HepG2 (cell line): ENCODE measurements around the gene POU2AF3. TPM values are rescaled to one million over a fixed set of nuclear protein-coding genes. Genes with fewer than 3 reads are reported as not detected.

Source experiments
- ATAC-seq: fragments of 200-7000 bp; cut with Tn5 transposase; 3 replicates; pipeline ENCODE4 v1.9.1; 2020; ENCODE audit warnings: mild to moderate bottlenecking, moderate library complexity
- BruUV-seq: library from RNA; stranded (reverse); fragments of 400-500 nt; replicated peaks from 2 replicates; lab custom pipeline; 2021; lab: Mats Ljungman, UMichigan
- CTCF ChIA-PET: fragments of 300-600 bp; formaldehyde crosslinking; extraction: SDS; loops from one replicate; lab custom pipeline; 2021; ENCODE audit warnings: low total read pairs, inconsistent platforms, low intra/inter-chr PET ratio; lab: Yijun Ruan, JAX
- POLR2A ChIA-PET: fragments of 350-600 bp; sonication (Branson Sonifier 250); formaldehyde crosslinking; loops from one replicate; lab custom pipeline; 2020; ENCODE audit warnings: antibody characterized with exemption, inconsistent platforms; lab: Yijun Ruan, JAX
- DNase-seq: peaks from one replicate; pipeline ENCODE4 v3.0.0-alpha.2; 2015; ENCODE audit warnings: low spot score
- FAIRE-seq: peaks from 3 replicates; lab custom pipeline; 2011; peaks lifted over from hg19 to GRCh38; lab: Jason Lieb, UNC
- H2AFZ ChIP-seq: one replicate; pipeline ENCODE4 v1.6.1; 2011; ENCODE audit warnings: low read length, inconsistent platforms
- H3K27ac ChIP-seq: fragments of 300-600 bp; 3 replicates; pipeline ENCODE4 v1.8.0; 2011; ENCODE audit warnings: mixed run types, mild to moderate bottlenecking, mixed read lengths, low read length, inconsistent platforms; ENCODE audit not compliant: insufficient read depth; ENCODE audit errors: extremely low read length
- H3K27me3 ChIP-seq, 2 experiments: fragments of 200-600 bp in 1 of 2; 2 replicates in 1 of 2; 3 replicates in 1 of 2; pipeline versions ENCODE4 v1.6.0 to v1.8.0; 2011; ENCODE audit warnings: low read length in 2 of 2, mild to moderate bottlenecking in 2 of 2, moderate library complexity in 2 of 2, inconsistent platforms in 1 of 2; ENCODE audit not compliant: insufficient read depth in 2 of 2, control insufficient read depth in 1 of 2
- H3K36me3 ChIP-seq, 2 experiments: fragments of 200-600 bp in 1 of 2; replicated peaks in 1 of 2; 2 replicates in 1 of 2; 3 replicates in 1 of 2; pipeline versions ENCODE4 v1.5.1 to v1.8.0; 2011; ENCODE audit warnings: low read length in 2 of 2, inconsistent platforms in 1 of 2; ENCODE audit not compliant: insufficient read depth in 2 of 2, control insufficient read depth in 1 of 2
- H3K4me1 ChIP-seq: 2 replicates; pipeline ENCODE4 v1.5.1; 2012; ENCODE audit warnings: low read length, inconsistent platforms; ENCODE audit not compliant: insufficient read depth
- H3K4me2 ChIP-seq: 2 replicates; pipeline ENCODE4 v1.6.0; 2011; ENCODE audit warnings: low read depth, low read length, inconsistent platforms
- H3K4me3 ChIP-seq, 3 experiments: fragments of 200-600 bp in 1 of 3; sonication (generic), shearing (Covaris generic) in 1 of 3; replicated peaks in 1 of 3; 2 replicates each; pipeline ENCODE4 v1.5.1; 2011 to 2016; ENCODE audit warnings: low read length in 3 of 3, inconsistent platforms in 2 of 3, low read depth in 2 of 3, mild to moderate bottlenecking in 2 of 3, control low read depth in 1 of 3, mixed read lengths in 1 of 3; ENCODE audit not compliant: insufficient read depth in 1 of 3
- H3K79me2 ChIP-seq: one replicate; pipeline ENCODE4 v1.6.1; 2011; ENCODE audit warnings: low read length, inconsistent platforms; ENCODE audit not compliant: insufficient read depth
- H3K9ac ChIP-seq: 2 replicates; pipeline ENCODE4 v1.6.0; 2011; ENCODE audit warnings: mild to moderate bottlenecking, low read depth, low read length, inconsistent platforms; ENCODE audit not compliant: insufficient read depth
- H3K9me3 ChIP-seq: 2 replicates; pipeline ENCODE4 v1.5.1; 2012; ENCODE audit warnings: mild to moderate bottlenecking, low read length
- H4K20me1 ChIP-seq: 2 replicates; pipeline ENCODE4 v1.6.0; 2011; ENCODE audit warnings: inconsistent platforms, mild to moderate bottlenecking, low read length, moderate library complexity; ENCODE audit not compliant: insufficient read depth
- FOXJ3 ChIP-seq: sonication (generic); formaldehyde crosslinking; IDR thresholded peaks from 2 replicates; pipeline ENCODE4 v1.4.0; 2020; ENCODE audit warnings: missing genetic modification reagents, mild to moderate bottlenecking, borderline replicate concordance
- HBP1 ChIP-seq: IDR thresholded peaks from 2 replicates; pipeline ENCODE4 v1.6.1; 2016; ENCODE audit warnings: low read depth, control low read depth
- IRF9 ChIP-seq: sonication (generic); formaldehyde crosslinking; IDR thresholded peaks from 2 replicates; pipeline ENCODE4 v1.8.0; 2022; ENCODE audit warnings: missing genetic modification reagents, mild to moderate bottlenecking, borderline replicate concordance
- KAT2B ChIP-seq: fragments of 150-350 bp; IDR thresholded peaks from 2 replicates; pipeline ENCODE4 v1.6.1; 2014; ENCODE audit warnings: low read depth, low read length, borderline replicate concordance
- NFATC3 ChIP-seq: sonication (generic); formaldehyde crosslinking; IDR thresholded peaks from 2 replicates; pipeline ENCODE4 v1.5.1; 2020; ENCODE audit warnings: mild to moderate bottlenecking, missing genetic modification reagents
- RNF2 ChIP-seq: fragments of 450-650 bp; conservative IDR thresholded peaks from 2 replicates; pipeline ENCODE4 v1.6.1; 2016; ENCODE audit warnings: low read depth
- SCMH1 ChIP-seq: sonication (generic); formaldehyde crosslinking; IDR thresholded peaks from 2 replicates; pipeline ENCODE4 v1.9.0; 2021; ENCODE audit warnings: missing genetic modification reagents, mild to moderate bottlenecking, borderline replicate concordance
- UBTF ChIP-seq: sonication (generic); formaldehyde crosslinking; IDR thresholded peaks from 2 replicates; pipeline ENCODE4 v1.4.0; 2020; ENCODE audit warnings: mild to moderate bottlenecking, missing genetic modification reagents
- ZBTB38 ChIP-seq: sonication (generic); formaldehyde crosslinking; IDR thresholded peaks from 2 replicates; pipeline ENCODE4 v1.5.1; 2020; ENCODE audit warnings: mild to moderate bottlenecking, missing genetic modification reagents
- ZNF138 ChIP-seq: sonication (generic); formaldehyde crosslinking; IDR thresholded peaks from 2 replicates; pipeline ENCODE4 v1.5.0; 2020; ENCODE audit warnings: mild to moderate bottlenecking, low read depth, missing genetic modification reagents
- ZNF264 ChIP-seq: sonication (generic); formaldehyde crosslinking; IDR thresholded peaks from 2 replicates; pipeline ENCODE4 v1.4.0; 2020; ENCODE audit warnings: missing genetic modification reagents
- ZNF276 ChIP-seq: sonication (generic); formaldehyde crosslinking; IDR thresholded peaks from 2 replicates; pipeline ENCODE4 v1.4.0; 2020; ENCODE audit warnings: mild to moderate bottlenecking, low read depth, missing genetic modification reagents
- ZNF280B ChIP-seq: sonication (generic); formaldehyde crosslinking; IDR thresholded peaks from 2 replicates; pipeline ENCODE4 v1.5.0; 2020; ENCODE audit warnings: missing genetic modification reagents, mild to moderate bottlenecking, borderline replicate concordance
- ZNF576 ChIP-seq: sonication (generic); formaldehyde crosslinking; IDR thresholded peaks from 2 replicates; pipeline ENCODE4 v1.4.0; 2020; ENCODE audit warnings: mild to moderate bottlenecking, missing genetic modification reagents
- ZNF775 ChIP-seq: sonication (generic); formaldehyde crosslinking; IDR thresholded peaks from 2 replicates; pipeline ENCODE4 v1.4.0; 2020; ENCODE audit warnings: missing genetic modification reagents, mild to moderate bottlenecking, moderate library complexity, borderline replicate concordance
- ZNF850 ChIP-seq: sonication (generic); formaldehyde crosslinking; conservative IDR thresholded peaks from 2 replicates; pipeline ENCODE4 v1.9.0; 2021; ENCODE audit warnings: mild to moderate bottlenecking, missing genetic modification reagents
- WGBS: methylation state at CpG from one replicate; pipeline ENCODE4 v1.1.6; 2017; ENCODE audit warnings: low lambda C conversion rate; 5-methylcytosine and 5-hydroxymethylcytosine counted together
- in situ Hi-C: cut with HindIII; loops from 2 replicates; pipeline ENCODE4 v1.10.0; 2017; ENCODE audit warnings: low pct_unique_long_range_greater_than_20kb; ENCODE audit not compliant: extremely low pct_ligation_motif_present
- intact Hi-C: fragments of 100-400 bp; cut with micrococcal nuclease; formaldehyde crosslinking; loops from one replicate; pipeline ENCODE4 v1.10.0; 2022; ENCODE audit not compliant: unreplicated experiment
- polyA plus RNA-seq, 8 experiments: library from polyadenylated mRNA; depleted of rRNA in 3 of 8; stranded (reverse) in 7 of 8; unstranded in 1 of 8; fragments of >200 nt; fragmentation: Illumina TruSeq in 4 of 8; extraction: Trizol in 4 of 8; gene quantifications; 2 replicates each; pipeline versions ENCODE4 v1.2.1 to v1.2.3, GENCODE V29; 2011 to 2016; ENCODE audit warnings: low read depth in 4 of 8, missing spikeins in 1 of 8, mixed read lengths in 1 of 8; ENCODE audit not compliant: insufficient read depth in 1 of 8
- total RNA-seq, 5 experiments: library from RNA; depleted of rRNA; stranded (reverse); fragments of >200 nt; fragmentation: Illumina TruSeq; extraction: Trizol; gene quantifications; 2 replicates each; pipeline ENCODE4 v1.2.3, GENCODE V29; 2016; ENCODE audit warnings: low read depth in 1 of 5

POU2AF3 gene
- total and polyA plus RNA-seq, 2 of the 13 experiments (the other 11 are each of a cell fraction or from before 2014, with no cell fraction given), result 7.8 to 71.2 TPM

- Histone ChIP-seq H3K36me3 (no peaks in the 10 kb centered on the region), H3K4me2 (no peak overlapping the region), H3K27me3 (peaks cover 2 to 14% of the 10 kb centered on the region in 2 experiments; a peak in 2 of 5 replicates)
- TF ChIP-seq ZNF276 (CRISPR knock-in tag) (no peak), ZNF775 (CRISPR knock-in tag) (no peak), NFATC3 (CRISPR knock-in tag) (no peak), RNF2 (no peak), ZNF280B (CRISPR knock-in tag) (no peak), ZNF850 (no peak), ZBTB38 (CRISPR knock-in tag) (no peak), ZNF576 (CRISPR knock-in tag) (no peak), ZNF264 (CRISPR knock-in tag) (no peak), UBTF (CRISPR knock-in tag) (no peak), IRF9 (CRISPR knock-in tag) (no peak), SCMH1 (CRISPR knock-in tag) (no peak), FOXJ3 (CRISPR knock-in tag) (no peak), KAT2B (no peak), HBP1 (CRISPR knock-in tag) (no peak), ZNF138 (no peak)
These were observed 44.7 kb upstream of the POU2AF3 start for GRCh38 chr11:111253630-111254029.

More at GRCh38 chr11:111253630-111254029, 44.7 kb upstream of the POU2AF3 start:
- Histone ChIP-seq H3K9me3 (no peaks in the 10 kb centered on the region), H3K4me1 (no peaks in the 10 kb centered on the region), H4K20me1 (no peaks in the 10 kb centered on the region), H3K4me3 (no peak overlapping the region), H3K27ac (no peak overlapping the region), H3K79me2 (no peaks in the 10 kb centered on the region), H2AFZ (no peak overlapping the region), H3K9ac (no peak overlapping the region)
- ATAC-seq (no peak), DNase-seq (no peak), FAIRE-seq (no peak)
- WGBS, result 2% methylated on average over 5 of the region's 5 CpGs
- intact Hi-C loops (no loop called here), in situ Hi-C loops (no loop called here)
- POLR2A ChIA-PET, result no interaction called here
- CTCF ChIA-PET, result no interaction called here
- BruUV-seq, result no TSS peak
